IPS DF 4.7 (cell line): ENCODE results near the gene BCCIP.

Experiments
- DNase-seq: peaks from one replicate; pipeline ENCODE4 v3.0.0-alpha.2; 2013; ENCODE audit warnings: low spot score; ENCODE audit errors: extremely low read depth

BCCIP gene

GRCh38 chr10:125822878-125823662 is at the start of gene BCCIP, which contains the start of gene UROS:
TSS of gene BCCIP (plus strand) at chr10:125823546. CDS start at chr10:125823558, 12 bp downstream.
TSS of gene UROS (minus strand) at chr10:125823258. CDS start at chr10:125816499, 6,759 bp downstream.
- DNase-seq: peak; percentile 56

GRCh38 chr10:125773687-125774543 is 49.4 kb upstream of the BCCIP start:
- DNase-seq: no peak

- DNase-seq: no peak
Measured at GRCh38 chr10:125774581-125775191, 48.7 kb upstream of the BCCIP start.

- DNase-seq: no peak
Measured at GRCh38 chr10:125775491-125776106, 47.7 kb upstream of the BCCIP start, which contains the start of gene MMP21. TSS of gene MMP21 (minus strand) at chr10:125775821. CDS start at chr10:125775821, 0 bp downstream.

GRCh38 chr10:125777806-125778205 is 45.5 kb upstream of the BCCIP start:
- DNase-seq: no peak

- DNase-seq: no peak
Measured at GRCh38 chr10:125778556-125778955, 44.8 kb upstream of the BCCIP start.

- no peak for DNase-seq
Measured at GRCh38 chr10:125779403-125780327, 43.7 kb upstream of the BCCIP start.

- DNase-seq: no peak
Measured at GRCh38 chr10:125781374-125781773, 42.0 kb upstream of the BCCIP start.

GRCh38 chr10:125782054-125782453 is 41.3 kb upstream of the BCCIP start:
- DNase-seq: no peak

- DNase-seq: no peak
Measured at GRCh38 chr10:125782616-125783015, 40.7 kb upstream of the BCCIP start.

- DNase-seq: no peak
Measured at GRCh38 chr10:125783408-125783807, 39.9 kb upstream of the BCCIP start.

GRCh38 chr10:125783957-125784356 is 39.4 kb upstream of the BCCIP start:
- DNase-seq: no peak

- DNase-seq: no peak
Measured at GRCh38 chr10:125785791-125786190, 37.6 kb upstream of the BCCIP start.

GRCh38 chr10:125788156-125789034 is 35.0 kb upstream of the BCCIP start:
- DNase-seq: no peak

GRCh38 chr10:125792342-125793300 is 30.7 kb upstream of the BCCIP start:
- no peak for DNase-seq

- no peak for DNase-seq
Measured at GRCh38 chr10:125795128-125795527, 28.2 kb upstream of the BCCIP start.

GRCh38 chr10:125795637-125796190 is 27.6 kb upstream of the BCCIP start:
- no peak for DNase-seq

GRCh38 chr10:125797424-125797823 is 25.9 kb upstream of the BCCIP start:
- DNase-seq: no peak
